NCI-H2081 (cell line): Measurements from ENCODE around the gene ZEB1.

Source experiments
- DNase-seq, 2 experiments: peaks; one replicate each; lab custom pipeline; 2025; lab: John Stamatoyannopoulos, UW

Gene ZEB1

GRCh38 chr10:31318854-31319601, at the start of gene ZEB1:
Gene ZEB1 (plus strand): TSS chr10:31319216. CDS start chr10:31319235, 19 bp downstream.
- DNase-seq: peak; percentile 79 to 91

GRCh38 chr10:31270954-31271353, 48.1 kb upstream of the ZEB1 start:
- no peak for DNase-seq

- no peak for DNase-seq
Measured at GRCh38 chr10:31272841-31273240, 46.2 kb upstream of the ZEB1 start.

- no peak for DNase-seq
Measured at GRCh38 chr10:31273789-31274188, 45.2 kb upstream of the ZEB1 start.

- no peak for DNase-seq
Measured at GRCh38 chr10:31274310-31274709, 44.7 kb upstream of the ZEB1 start.

- no peak for DNase-seq
Measured at GRCh38 chr10:31278279-31278941, 40.6 kb upstream of the ZEB1 start.

GRCh38 chr10:31280972-31281371, 38.0 kb upstream of the ZEB1 start:
- no peak for DNase-seq

GRCh38 chr10:31288001-31288400, 31.0 kb upstream of the ZEB1 start:
- no peak for DNase-seq

GRCh38 chr10:31288962-31289361, 30.1 kb upstream of the ZEB1 start:
- DNase-seq: no peak

GRCh38 chr10:31290386-31290785, 28.6 kb upstream of the ZEB1 start:
- no peak for DNase-seq

GRCh38 chr10:31291123-31291522, 27.9 kb upstream of the ZEB1 start:
- no peak for DNase-seq

GRCh38 chr10:31294558-31294957, 24.5 kb upstream of the ZEB1 start:
- DNase-seq: no peak

GRCh38 chr10:31296754-31297153, 22.3 kb upstream of the ZEB1 start:
- DNase-seq: no peak

- peak in 1 of 2 experiments; percentile 2 for DNase-seq
Measured at GRCh38 chr10:31299119-31299518, 19.9 kb upstream of the ZEB1 start.

- DNase-seq: no peak
Measured at GRCh38 chr10:31303212-31303611, 15.8 kb upstream of the ZEB1 start.

- DNase-seq: no peak
Measured at GRCh38 chr10:31304291-31304970, 14.6 kb upstream of the ZEB1 start.

- DNase-seq: no peak
Measured at GRCh38 chr10:31313396-31313795, 5.6 kb upstream of the ZEB1 start.

- DNase-seq: no peak
Measured at GRCh38 chr10:31314256-31315150, 4.5 kb upstream of the ZEB1 start.

GRCh38 chr10:31315453-31315852, 3.6 kb upstream of the ZEB1 start:
- no peak for DNase-seq

- DNase-seq: no peak
Measured at GRCh38 chr10:31317171-31317570, 1.8 kb upstream of the ZEB1 start.

GRCh38 chr10:31317652-31318381, 1.2 kb upstream of the ZEB1 start:
- DNase-seq: no peak
